RWPE2 (cell line): ENCODE data around the gene GABRB1.

ENCODE experiments used
- ATAC-seq: fragments of 200-7000 bp; cut with Tn5 transposase; 3 replicates; pipeline ENCODE4 v1.9.1; 2021; ENCODE audit warnings: low read depth
- DNase-seq: peaks from one replicate; pipeline ENCODE4 v3.0.0-alpha.2; 2020; ENCODE audit warnings: low spot score
- H3K27ac ChIP-seq: fragments of 450-650 bp; 2 replicates; pipeline ENCODE4 v1.5.1; 2017; ENCODE audit warnings: mild to moderate bottlenecking; ENCODE audit not compliant: poor library complexity, severe bottlenecking
- H3K27me3 ChIP-seq: fragments of 250-450 bp; sonication (Bioruptor Pico); 2 replicates; pipeline ENCODE4 v1.5.1; 2021; ENCODE audit warnings: mild to moderate bottlenecking, moderate library complexity; ENCODE audit not compliant: insufficient read depth, poor library complexity, severe bottlenecking
- H3K36me3 ChIP-seq: fragments of 250-450 bp; sonication (Bioruptor Pico); 2 replicates; pipeline ENCODE4 v1.5.1; 2020; ENCODE audit warnings: low read depth, mild to moderate bottlenecking, moderate library complexity
- H3K4me1 ChIP-seq: fragments of 250-450 bp; sonication (Bioruptor Pico); 2 replicates; pipeline ENCODE4 v1.5.1; 2021; ENCODE audit warnings: mild to moderate bottlenecking, moderate library complexity; ENCODE audit not compliant: insufficient read depth, poor library complexity, severe bottlenecking
- H3K4me3 ChIP-seq: fragments of 250-450 bp; sonication (Bioruptor Pico); 2 replicates; pipeline ENCODE4 v1.5.1; 2021; ENCODE audit warnings: mild to moderate bottlenecking, moderate library complexity; ENCODE audit not compliant: severe bottlenecking
- H3K9me3 ChIP-seq: fragments of 250-450 bp; sonication (Bioruptor Pico); 2 replicates; pipeline ENCODE4 v1.5.1; 2021; ENCODE audit warnings: mild to moderate bottlenecking, moderate library complexity; ENCODE audit not compliant: severe bottlenecking
- CTCF ChIP-seq: fragments of 450-650 bp; IDR thresholded peaks from one replicate; pipeline ENCODE4 v1.5.1; 2017; ENCODE audit warnings: mild to moderate bottlenecking, moderate library complexity; ENCODE audit not compliant: poor library complexity, severe bottlenecking

The GABRB1 gene

DNA sequence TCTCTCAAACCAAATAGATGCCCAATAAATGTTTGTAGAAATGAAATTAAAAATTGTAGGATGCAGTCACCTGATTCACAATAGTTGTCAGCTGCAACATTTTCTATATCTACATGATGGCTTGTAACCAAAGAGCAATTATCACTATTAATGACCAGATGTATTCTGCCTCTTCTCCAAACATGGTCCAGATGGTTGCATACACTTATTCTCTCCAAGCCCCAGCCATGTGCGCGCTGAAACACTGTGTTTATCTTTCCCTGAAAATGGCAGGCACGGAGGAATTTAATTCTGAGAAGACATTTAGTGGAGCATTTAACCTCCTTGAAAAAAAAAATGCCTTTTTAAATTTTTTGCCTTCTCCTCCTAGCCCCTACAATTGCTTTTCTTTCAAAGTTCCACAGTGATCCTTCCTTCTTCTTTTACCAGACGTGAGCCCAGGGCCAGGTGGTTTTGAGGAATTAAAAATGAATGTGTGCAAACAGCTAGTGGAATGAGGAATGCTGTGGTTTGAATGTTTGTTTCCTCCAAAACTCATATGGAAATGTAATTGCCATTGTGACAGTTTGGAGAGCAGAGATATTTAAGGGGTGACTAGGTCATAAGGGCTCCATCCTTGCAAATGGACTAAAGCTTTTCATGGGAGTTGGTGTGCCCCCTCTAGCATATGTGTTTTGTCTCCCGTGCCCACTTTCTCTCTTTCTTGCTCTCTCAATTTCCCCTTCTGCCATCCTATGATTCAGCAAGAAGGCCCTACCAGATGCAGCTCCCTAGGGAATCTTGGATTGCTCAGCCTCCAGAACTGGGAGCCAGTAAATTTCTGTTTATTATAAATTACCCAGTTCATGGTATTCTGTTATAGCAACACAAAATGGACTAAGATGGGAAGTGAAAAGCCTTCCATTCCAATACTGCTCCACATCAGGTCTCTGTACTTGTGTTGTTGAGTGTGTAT, 136.0 kb downstream of the GABRB1 start:
- Histone ChIP-seq H3K9me3 (no peaks in the 10 kb centered on the region), H3K4me3 (no peak overlapping the region), H3K4me1 (no peaks in the 10 kb centered on the region), H3K27me3 (peaks cover 3% of the 10 kb centered on the region), H3K27ac (no peak overlapping the region), H3K36me3 (no peaks in the 10 kb centered on the region)
- no peak for TF ChIP-seq CTCF
- ATAC-seq, result no peak
- no peak for DNase-seq

DNA sequence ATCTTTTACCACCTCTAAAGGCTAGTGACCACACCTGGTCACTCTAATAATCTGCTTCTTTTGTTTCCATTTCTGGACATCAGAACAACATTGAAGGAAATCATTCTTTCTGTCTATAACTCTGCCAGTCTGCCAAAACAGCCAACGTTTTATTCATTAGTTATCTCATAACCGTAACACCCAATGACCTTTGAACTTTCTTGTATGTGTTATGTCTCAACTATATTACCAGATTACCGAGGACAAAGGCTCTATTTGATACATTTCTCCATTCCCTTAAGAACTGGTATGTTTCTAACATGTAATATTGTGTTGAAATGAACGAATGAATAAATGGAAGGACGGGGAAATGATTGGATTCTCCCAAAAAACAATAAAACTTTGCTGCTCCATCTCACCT, 152.7 kb downstream of the GABRB1 start:
- TF ChIP-seq CTCF, result no peak
- Histone ChIP-seq H3K9me3 (no peaks in the 10 kb centered on the region), H3K4me3 (no peak overlapping the region), H3K36me3 (no peaks in the 10 kb centered on the region), H3K27me3 (peaks cover 4% of the 10 kb centered on the region), H3K4me1 (no peaks in the 10 kb centered on the region), H3K27ac (no peak overlapping the region)
- ATAC-seq (no peak), DNase-seq (no peak)

GRCh38 chr4:47185761-47186160, 154.4 kb downstream of the GABRB1 start:
- no peak for ATAC-seq
- Histone ChIP-seq H3K36me3 (no peaks in the 10 kb centered on the region), H3K9me3 (no peaks in the 10 kb centered on the region), H3K4me1 (no peaks in the 10 kb centered on the region), H3K27me3 (peaks cover 3% of the 10 kb centered on the region), H3K4me3 (no peak overlapping the region), H3K27ac (no peak overlapping the region)
- TF ChIP-seq CTCF, result no peak
- no peak for DNase-seq

DNA sequence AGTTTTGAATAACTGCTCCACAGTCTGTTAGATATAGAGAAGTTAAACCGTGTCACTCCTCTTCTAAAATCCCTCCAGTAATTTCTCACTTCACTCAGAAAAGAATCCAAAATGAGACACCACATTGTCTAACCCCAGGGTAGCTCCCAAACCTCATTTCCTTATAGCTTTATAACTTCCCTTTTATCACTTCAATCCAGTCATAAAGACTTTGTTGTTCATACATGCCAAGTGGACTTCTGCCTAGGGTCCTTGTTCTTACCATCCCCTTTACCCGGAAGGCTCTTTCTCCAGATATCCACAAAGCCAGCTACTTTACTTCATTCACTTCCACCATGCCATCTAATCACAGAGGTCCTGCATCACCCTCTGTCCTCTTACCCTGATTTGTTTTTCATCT, 156.2 kb downstream of the GABRB1 start:
- DNase-seq (no peak), ATAC-seq (no peak)
- Histone ChIP-seq H3K9me3 (no peaks in the 10 kb centered on the region), H3K27me3 (peaks cover 9% of the 10 kb centered on the region), H3K27ac (no peak overlapping the region), H3K4me3 (no peak overlapping the region), H3K4me1 (no peaks in the 10 kb centered on the region), H3K36me3 (no peaks in the 10 kb centered on the region)
- no peak for TF ChIP-seq CTCF

DNA sequence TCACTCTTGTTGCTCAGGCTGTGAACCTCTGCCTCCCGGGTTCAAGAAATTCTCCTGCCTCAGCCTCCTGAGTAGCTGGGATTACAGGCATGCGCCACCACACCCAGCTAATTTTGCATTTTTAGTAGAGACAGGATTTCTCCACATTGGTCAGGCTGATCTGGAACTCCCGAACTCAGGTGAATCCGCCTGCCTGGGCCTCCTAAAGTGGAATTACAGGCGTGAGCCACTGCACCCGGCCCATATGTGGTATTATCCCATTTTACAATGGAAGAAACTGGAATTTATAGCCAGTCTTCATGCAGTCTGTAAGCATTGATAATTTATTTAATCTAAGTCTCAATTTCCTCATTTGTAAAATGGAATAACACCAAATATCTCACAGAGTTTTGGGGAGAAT, 161.8 kb downstream of the GABRB1 start:
- peaks cover 9% of the 10 kb centered on the region for H3K27me3 ChIP-seq
- H3K9me3 ChIP-seq, result no peaks in the 10 kb centered on the region
- ATAC-seq, result no peak
- no peak overlapping the region for H3K4me3 ChIP-seq
- H3K4me1 ChIP-seq, result no peaks in the 10 kb centered on the region
- TF ChIP-seq CTCF, result no peak
- H3K36me3 ChIP-seq, result no peaks in the 10 kb centered on the region
- no peak for DNase-seq
- no peak overlapping the region for H3K27ac ChIP-seq
